ENCODE results near the gene PLEKHJ1.

DNA sequence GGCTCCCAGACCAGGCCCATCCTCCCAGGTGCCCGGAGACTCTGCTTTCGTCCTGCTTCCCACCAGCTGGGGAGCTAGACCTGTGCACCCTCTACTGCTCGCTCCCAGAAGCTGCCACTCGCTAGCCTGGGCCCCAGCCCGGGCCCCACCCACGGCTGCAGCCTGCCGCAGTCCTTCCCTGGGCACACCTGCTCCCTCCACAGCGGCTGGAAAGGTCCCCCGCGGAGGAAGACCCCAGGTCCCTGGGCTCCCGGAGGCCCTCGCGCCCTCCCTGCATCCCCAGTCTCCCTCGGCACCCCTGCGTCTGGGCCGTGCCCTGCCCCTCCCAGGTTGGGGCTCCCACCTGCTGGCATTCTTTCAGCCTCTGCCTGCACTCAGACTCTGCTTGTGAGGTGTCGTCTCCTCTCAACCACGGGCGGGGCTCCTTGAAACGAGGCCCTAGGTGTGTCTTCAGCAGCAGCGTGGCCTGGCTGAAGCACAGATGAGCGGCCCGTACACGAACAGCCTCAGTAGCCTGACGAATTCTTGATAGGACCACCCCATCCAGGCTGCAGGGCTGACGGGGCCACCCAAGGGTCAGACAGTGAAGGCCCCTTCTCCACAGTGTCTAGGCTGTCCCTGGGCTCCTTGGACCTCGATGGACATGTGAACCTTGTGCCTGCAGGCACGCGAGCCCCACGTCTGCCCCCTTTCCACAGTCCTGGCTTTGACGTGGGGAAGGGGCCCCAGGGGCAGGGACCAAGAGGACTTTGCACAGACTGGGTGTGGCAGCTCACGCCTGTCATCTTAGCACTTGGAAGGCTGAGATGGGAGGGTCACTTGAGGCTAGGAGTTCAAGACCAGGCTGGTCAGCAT is 44.4 kb downstream of the PLEKHJ1 start:
- TF ChIP-seq POLR2A (IDR thresholded peaks at IDR 0.05): no peak
- TF ChIP-seq, protein P1, sequence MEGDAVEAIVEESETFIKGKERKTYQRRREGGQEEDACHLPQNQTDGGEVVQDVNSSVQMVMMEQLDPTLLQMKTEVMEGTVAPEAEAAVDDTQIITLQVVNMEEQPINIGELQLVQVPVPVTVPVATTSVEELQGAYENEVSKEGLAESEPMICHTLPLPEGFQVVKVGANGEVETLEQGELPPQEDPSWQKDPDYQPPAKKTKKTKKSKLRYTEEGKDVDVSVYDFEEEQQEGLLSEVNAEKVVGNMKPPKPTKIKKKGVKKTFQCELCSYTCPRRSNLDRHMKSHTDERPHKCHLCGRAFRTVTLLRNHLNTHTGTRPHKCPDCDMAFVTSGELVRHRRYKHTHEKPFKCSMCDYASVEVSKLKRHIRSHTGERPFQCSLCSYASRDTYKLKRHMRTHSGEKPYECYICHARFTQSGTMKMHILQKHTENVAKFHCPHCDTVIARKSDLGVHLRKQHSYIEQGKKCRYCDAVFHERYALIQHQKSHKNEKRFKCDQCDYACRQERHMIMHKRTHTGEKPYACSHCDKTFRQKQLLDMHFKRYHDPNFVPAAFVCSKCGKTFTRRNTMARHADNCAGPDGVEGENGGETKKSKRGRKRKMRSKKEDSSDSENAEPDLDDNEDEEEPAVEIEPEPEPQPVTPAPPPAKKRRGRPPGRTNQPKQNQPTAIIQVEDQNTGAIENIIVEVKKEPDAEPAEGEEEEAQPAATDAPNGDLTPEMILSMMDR (IDR thresholded peaks at IDR 0.05): no peak
